K562 (cell line): ENCODE measurements around the gene XIRP1. TPM values are rescaled to one million over a fixed set of nuclear protein-coding genes. Genes with fewer than 3 reads are reported as not detected.

ENCODE experiments used
- ATAC-seq: fragments of 200-7000 bp; cut with Tn5 transposase; 3 replicates; pipeline ENCODE4 v1.9.1; 2020; ENCODE audit warnings: moderate library complexity
- BruUV-seq: library from RNA; stranded (reverse); fragments of 400-500 nt; replicated peaks from 2 replicates; lab custom pipeline; 2021; lab: Mats Ljungman, UMichigan
- CTCF ChIA-PET: fragments of 300-600 bp; formaldehyde crosslinking; extraction: SDS; loops from one replicate; lab custom pipeline; 2021; ENCODE audit warnings: low intra/inter-chr PET ratio; lab: Yijun Ruan, JAX
- POLR2A ChIA-PET: fragments of 300-600, 350-650 bp; sonication (Branson Sonifier 250); formaldehyde crosslinking; extraction: SDS; loops from one replicate; lab custom pipeline; 2021; ENCODE audit warnings: antibody characterized with exemption, inconsistent platforms; lab: Yijun Ruan, JAX
- DNase-seq, 4 experiments: peaks; one replicate each; pipeline versions ENCODE4 v3.0.0 to v3.0.0-alpha.2; 2011 to 2018; ENCODE audit warnings: low spot score in 3 of 4, mixed read lengths in 3 of 4; ENCODE audit errors: extremely low read depth in 1 of 4
- FAIRE-seq: peaks from 2 replicates; lab custom pipeline; 2011; peaks lifted over from hg19 to GRCh38; lab: Jason Lieb, UNC
- H2AFZ ChIP-seq: 2 replicates; pipeline ENCODE4 v1.6.0; 2011; ENCODE audit warnings: low read depth, low read length, control low read depth, inconsistent platforms
- H3K27ac ChIP-seq: fragments of 200-600 bp; 3 replicates; pipeline ENCODE4 v1.8.0; 2011; ENCODE audit warnings: low read depth, mild to moderate bottlenecking, control low read depth, inconsistent platforms, low read length, moderate library complexity, mixed read lengths; ENCODE audit errors: extremely low read depth
- H3K27me3 ChIP-seq, 2 experiments: fragments of 300-600 bp in 1 of 2; 2 replicates in 1 of 2; 3 replicates in 1 of 2; pipeline versions ENCODE4 v1.6.0 to v1.8.0; 2011; ENCODE audit warnings: inconsistent platforms in 2 of 2, low read length in 2 of 2, mild to moderate bottlenecking in 1 of 2, mixed read lengths in 1 of 2, moderate library complexity in 1 of 2; ENCODE audit not compliant: control insufficient read depth in 2 of 2, insufficient read depth in 2 of 2
- H3K36me3 ChIP-seq: fragments of 300-600 bp; 3 replicates; pipeline ENCODE4 v1.8.0; 2011; ENCODE audit warnings: mild to moderate bottlenecking, low read length, inconsistent platforms; ENCODE audit not compliant: control insufficient read depth, insufficient read depth
- H3K4me1 ChIP-seq, 2 experiments: fragments of 200-600 bp in 1 of 2; replicated peaks in 1 of 2; 2 replicates in 1 of 2; 3 replicates in 1 of 2; pipeline versions ENCODE4 v1.5.1 to v1.8.0; 2011; ENCODE audit warnings: inconsistent platforms in 2 of 2, low read length in 2 of 2, mild to moderate bottlenecking in 1 of 2, mixed read lengths in 1 of 2, moderate library complexity in 1 of 2; ENCODE audit not compliant: control insufficient read depth in 2 of 2, insufficient read depth in 2 of 2
- H3K4me2 ChIP-seq: 2 replicates; pipeline ENCODE4 v1.6.1; 2011; ENCODE audit warnings: low read length, control low read depth, inconsistent platforms, mixed read lengths; ENCODE audit not compliant: insufficient read depth
- H3K4me3 ChIP-seq: fragments of 200-600 bp; sonication (generic), shearing (Covaris generic); 2 replicates; pipeline ENCODE4 v1.5.1; 2016; ENCODE audit warnings: control low read depth, inconsistent platforms
- H3K79me2 ChIP-seq: fragments of 200-600 bp; 3 replicates; pipeline ENCODE4 v1.8.0; 2011; ENCODE audit warnings: low read length, inconsistent platforms; ENCODE audit not compliant: control insufficient read depth, insufficient read depth
- H3K9ac ChIP-seq, 2 experiments: 2 replicates each; pipeline versions ENCODE4 v1.6.0 to v1.6.1; 2011; ENCODE audit warnings: low read depth in 2 of 2, low read length in 2 of 2, control low read depth in 1 of 2, inconsistent platforms in 1 of 2, mild to moderate bottlenecking in 1 of 2, mixed read lengths in 1 of 2; ENCODE audit not compliant: insufficient read depth in 1 of 2
- H3K9me1 ChIP-seq: one replicate; pipeline ENCODE4 v1.6.0; 2011; ENCODE audit warnings: inconsistent platforms, mild to moderate bottlenecking, low read length, moderate library complexity; ENCODE audit not compliant: control insufficient read depth, insufficient read depth
- H3K9me3 ChIP-seq: replicated peaks from 2 replicates; pipeline ENCODE4 v1.5.1; 2011; ENCODE audit warnings: low read depth, low read length, inconsistent platforms; ENCODE audit not compliant: control insufficient read depth, insufficient read depth
- H4K20me1 ChIP-seq: replicated peaks from 2 replicates; pipeline ENCODE4 v1.6.1; 2011; ENCODE audit warnings: low read length, inconsistent platforms, mixed read lengths; ENCODE audit not compliant: control insufficient read depth, insufficient read depth
- BACH1 ChIP-seq: fragments of 200-800 bp; sonication (Bioruptor generic); IDR thresholded peaks from 2 replicates; pipeline ENCODE4 v1.6.1; 2016; ENCODE audit warnings: missing genetic modification characterization, missing compliant biosample characterization
- CEBPB ChIP-seq: fragments of 450-650 bp; IDR thresholded peaks from 2 replicates; pipeline ENCODE4 v1.6.1; 2016; ENCODE audit warnings: missing genetic modification characterization, missing compliant biosample characterization
- CEBPG ChIP-seq, 3 experiments: fragments of 200-800 bp in 1 of 3; sonication (Bioruptor generic) in 1 of 3; sonication (generic) in 1 of 3; formaldehyde crosslinking in 1 of 3; IDR thresholded peaks in 2 of 3; conservative IDR thresholded peaks in 1 of 3; 2 replicates each; pipeline versions ENCODE4 v1.6.1 to v1.8.0; 2016 to 2022; ENCODE audit warnings: missing compliant biosample characterization in 2 of 3, missing genetic modification characterization in 2 of 3, mild to moderate bottlenecking in 1 of 3, missing genetic modification reagents in 1 of 3
- CREM ChIP-seq: IDR thresholded peaks from 2 replicates; pipeline ENCODE4 v1.6.1; 2014; ENCODE audit warnings: antibody characterized with exemption, low read depth
- WGBS: fragments of 100-300 bp; shearing (Covaris generic); methylation state at CpG from one replicate; pipeline ENCODE4 v1.1.6; 2016; ENCODE audit warnings: low coverage, mixed read lengths; ENCODE audit not compliant: insufficient coverage; ENCODE audit errors: missing lambda C conversion rate; 5-methylcytosine and 5-hydroxymethylcytosine counted together
- in situ Hi-C: fragments of 300-500 bp; cut with MboI; formaldehyde crosslinking; loops from 4 replicates; pipeline ENCODE4 v1.15.0; 2018; ENCODE audit warnings: inconsistent platforms, mixed read lengths
- intact Hi-C: fragments of 100-400 bp; cut with micrococcal nuclease; formaldehyde crosslinking; loops from 2 replicates; pipeline ENCODE4 v1.14.2; 2022
- polyA plus RNA-seq, 8 experiments: library from polyadenylated mRNA; depleted of rRNA in 4 of 8; stranded (reverse) in 5 of 8; unstranded in 3 of 8; fragments of >200 nt; fragmentation: Nextera tagmentation in 2 of 8; fragmentation: Illumina TruSeq in 1 of 8; extraction: Ambion mirVana in 2 of 8; extraction: Trizol in 1 of 8; gene quantifications; 2 replicates each; pipeline versions ENCODE4 v1.2.1 to v1.2.3, GENCODE V29; 2011 to 2014; ENCODE audit warnings: inconsistent platforms in 1 of 8, missing spikeins in 1 of 8
- total RNA-seq, 7 experiments: library from RNA; depleted of rRNA in 6 of 7; stranded (reverse); fragments of >200 nt in 6 of 7; fragmentation: Illumina TruSeq in 2 of 7; extraction: Trizol in 2 of 7; gene quantifications; 2 replicates each; pipeline versions ENCODE4 v1.2.1 to v1.2.3, GENCODE V29; 2011 to 2021; ENCODE audit warnings: low replicate concordance in 1 of 7

The XIRP1 gene
- total and polyA plus RNA-seq, 9 of the 15 experiments (the other 6 are each of a cell fraction or from before 2014, with no cell fraction given) = 0.03 to 0.27 (median 0.08) TPM; not detected in 3

GRCh38 chr3:39166932-39167532 is 25.4 kb downstream of the XIRP1 start:
- intact Hi-C loops = no loop called here
- Histone ChIP-seq H2AFZ (peak overlapping the region; percentile 90), H3K36me3 (no peaks in the 10 kb centered on the region), H3K4me2 (no peak overlapping the region), H3K27ac (no peak overlapping the region), H3K9me3 (no peaks in the 10 kb centered on the region), H3K4me3 (no peak overlapping the region), H3K79me2 (no peaks in the 10 kb centered on the region), H3K27me3 (no peaks in the 10 kb centered on the region), H3K4me1 (peaks cover 0 to 24% of the 10 kb centered on the region in 2 experiments; a peak in 4 of 5 replicates), H3K9ac (no peak overlapping the region), H3K9me1 (no peaks in the 10 kb centered on the region), H4K20me1 (no peaks in the 10 kb centered on the region)
- ChIA-PET POLR2A (interaction anchor here (1.0 to 2.8 kb wide), 3 partner anchors 7 to 18 kb away, joined by 3 to 14 read pairs (median 5); no protein-coding TSS in a partner anchor), CTCF (interaction anchor here (1.3 kb wide), 1 partner anchor 124 kb away, joined by 4 read pairs; no protein-coding TSS in a partner anchor)
- no TSS peak for BruUV-seq
- ATAC-seq = no peak
- in situ Hi-C loops = no loop called here
- no peak for DNase-seq
- peak; percentile 64 for TF ChIP-seq CEBPB (tag)
- TF ChIP-seq BACH1 (tag) = 0 out of 2 replicates have a peak, but pooled peaks have one; percentile 4
- no peak for TF ChIP-seq CREM
- no peak for TF ChIP-seq CEBPG (CRISPR knock-in tag; IDR thresholded peaks at IDR 0.05)
- peak; percentile 76 to 93 for TF ChIP-seq CEBPG (tag; conservative IDR thresholded peaks at IDR 0.05 in 1 of 2, IDR thresholded peaks at IDR 0.05 in 1 of 2)
- no peak for FAIRE-seq
- 44% methylated on average over 1 of the region's 1 CpG for WGBS
